ENCODE data around the gene ARHGAP8. TPM values are rescaled to one million over a fixed set of nuclear protein-coding genes. Genes with fewer than 3 reads are reported as not detected.

Gene ARHGAP8
- total and polyA plus RNA-seq, 2 donors (not counting 1 experiment from before 2014, with no cell fraction given) = 0.07 to 0.17 TPM

GRCh38 chr22:44842417-44842816, 90.0 kb downstream of the ARHGAP8 start:
- H3K4me2 ChIP-seq (ENCODE audit: extremely low read depth, insufficient read depth, low read length) = no peak overlapping the region
- no peaks in the 10 kb centered on the region for H3K27me3 ChIP-seq (ENCODE audit: control insufficient read depth, insufficient read depth, low read length)
- H3K9me3 ChIP-seq (ENCODE audit: control insufficient read depth, insufficient read depth, low read depth, low read length) = no peaks in the 10 kb centered on the region
- no peak overlapping the region for H3K27ac ChIP-seq (ENCODE audit: insufficient read depth, low read length)
- no peak overlapping the region for H3K4me3 ChIP-seq (replicated peaks in 1 of 4; ENCODE audit: control extremely low read depth in 1 of 4, insufficient read depth in 1 of 4, low read depth in 3 of 4, low read length in 4 of 4)
- H3K4me1 ChIP-seq (ENCODE audit: control insufficient read depth, extremely low read depth, insufficient read depth, low read length) = no peaks in the 10 kb centered on the region
- DNase-seq (ENCODE audit: low read depth in 2 of 2) = no peak
- TF ChIP-seq EZH2 (IDR thresholded peaks at IDR 0.05; ENCODE audit: low read length, missing control alignments) (no peak), CTCF (conservative IDR thresholded peaks at IDR 0.05 in 1 of 2, IDR thresholded peaks at IDR 0.05 in 1 of 2; ENCODE audit: low read depth in 1 of 2, low read length in 2 of 2) (no peak)
- H3K79me2 ChIP-seq (ENCODE audit: control insufficient read depth, insufficient read depth, low read length) = no peaks in the 10 kb centered on the region
- H2AFZ ChIP-seq (ENCODE audit: low read length) = no peak overlapping the region
- no peaks in the 10 kb centered on the region for H3K36me3 ChIP-seq (ENCODE audit: control insufficient read depth, insufficient read depth, low read length)
- H4K20me1 ChIP-seq (ENCODE audit: control insufficient read depth, extremely low read depth, insufficient read depth, low read length) = no peaks in the 10 kb centered on the region
- H3K9ac ChIP-seq (ENCODE audit: insufficient read depth, low read length) = no peak overlapping the region

GRCh38 chr22:44845191-44845590, 92.8 kb downstream of the ARHGAP8 start:
- DNase-seq (ENCODE audit: low read depth in 2 of 2) = no peak
- Histone ChIP-seq H3K27ac (ENCODE audit: insufficient read depth, low read length) (no peak overlapping the region), H3K4me2 (ENCODE audit: extremely low read depth, insufficient read depth, low read length) (no peak overlapping the region), H2AFZ (ENCODE audit: low read length) (no peak overlapping the region), H3K9me3 (ENCODE audit: control insufficient read depth, insufficient read depth, low read depth, low read length) (no peaks in the 10 kb centered on the region), H4K20me1 (ENCODE audit: control insufficient read depth, extremely low read depth, insufficient read depth, low read length) (no peaks in the 10 kb centered on the region), H3K79me2 (ENCODE audit: control insufficient read depth, insufficient read depth, low read length) (no peaks in the 10 kb centered on the region), H3K27me3 (ENCODE audit: control insufficient read depth, insufficient read depth, low read length) (no peaks in the 10 kb centered on the region), H3K4me3 (replicated peaks in 1 of 4; ENCODE audit: control extremely low read depth in 1 of 4, insufficient read depth in 1 of 4, low read depth in 3 of 4, low read length in 4 of 4) (no peak overlapping the region), H3K9ac (ENCODE audit: insufficient read depth, low read length) (no peak overlapping the region), H3K4me1 (ENCODE audit: control insufficient read depth, extremely low read depth, insufficient read depth, low read length) (no peaks in the 10 kb centered on the region), H3K36me3 (ENCODE audit: control insufficient read depth, insufficient read depth, low read length) (no peaks in the 10 kb centered on the region)
- TF ChIP-seq EZH2 (IDR thresholded peaks at IDR 0.05; ENCODE audit: low read length, missing control alignments) (no peak), CTCF (conservative IDR thresholded peaks at IDR 0.05 in 1 of 2, IDR thresholded peaks at IDR 0.05 in 1 of 2; ENCODE audit: low read depth in 1 of 2, low read length in 2 of 2) (no peak)

- Histone ChIP-seq H3K9ac (ENCODE audit: insufficient read depth, low read length) (no peak overlapping the region), H3K36me3 (ENCODE audit: control insufficient read depth, insufficient read depth, low read length) (no peaks in the 10 kb centered on the region), H2AFZ (ENCODE audit: low read length) (no peak overlapping the region), H3K79me2 (ENCODE audit: control insufficient read depth, insufficient read depth, low read length) (no peaks in the 10 kb centered on the region), H3K9me3 (ENCODE audit: control insufficient read depth, insufficient read depth, low read depth, low read length) (no peaks in the 10 kb centered on the region), H3K4me1 (ENCODE audit: control insufficient read depth, extremely low read depth, insufficient read depth, low read length) (no peaks in the 10 kb centered on the region), H3K4me3 (replicated peaks in 1 of 4; ENCODE audit: control extremely low read depth in 1 of 4, insufficient read depth in 1 of 4, low read depth in 3 of 4, low read length in 4 of 4) (no peak overlapping the region), H3K27ac (ENCODE audit: insufficient read depth, low read length) (no peak overlapping the region), H3K4me2 (ENCODE audit: extremely low read depth, insufficient read depth, low read length) (no peak overlapping the region), H4K20me1 (ENCODE audit: control insufficient read depth, extremely low read depth, insufficient read depth, low read length) (no peaks in the 10 kb centered on the region), H3K27me3 (ENCODE audit: control insufficient read depth, insufficient read depth, low read length) (no peaks in the 10 kb centered on the region)
- TF ChIP-seq EZH2 (IDR thresholded peaks at IDR 0.05; ENCODE audit: low read length, missing control alignments) = no peak
- no peak for TF ChIP-seq CTCF (conservative IDR thresholded peaks at IDR 0.05 in 1 of 2, IDR thresholded peaks at IDR 0.05 in 1 of 2; ENCODE audit: low read depth in 1 of 2, low read length in 2 of 2)
- no peak for DNase-seq (ENCODE audit: low read depth in 2 of 2)
Measured at GRCh38 chr22:44845796-44846720, 93.7 kb downstream of the ARHGAP8 start.
